NCI-H1436 treated with DMSO at 0.1 percent for 48 hours (cell line): ENCODE measurements around the gene COG5.

Experiments
- DNase-seq: peaks from one replicate; lab custom pipeline; 2025; lab: John Stamatoyannopoulos, UW

Gene COG5

DNA sequence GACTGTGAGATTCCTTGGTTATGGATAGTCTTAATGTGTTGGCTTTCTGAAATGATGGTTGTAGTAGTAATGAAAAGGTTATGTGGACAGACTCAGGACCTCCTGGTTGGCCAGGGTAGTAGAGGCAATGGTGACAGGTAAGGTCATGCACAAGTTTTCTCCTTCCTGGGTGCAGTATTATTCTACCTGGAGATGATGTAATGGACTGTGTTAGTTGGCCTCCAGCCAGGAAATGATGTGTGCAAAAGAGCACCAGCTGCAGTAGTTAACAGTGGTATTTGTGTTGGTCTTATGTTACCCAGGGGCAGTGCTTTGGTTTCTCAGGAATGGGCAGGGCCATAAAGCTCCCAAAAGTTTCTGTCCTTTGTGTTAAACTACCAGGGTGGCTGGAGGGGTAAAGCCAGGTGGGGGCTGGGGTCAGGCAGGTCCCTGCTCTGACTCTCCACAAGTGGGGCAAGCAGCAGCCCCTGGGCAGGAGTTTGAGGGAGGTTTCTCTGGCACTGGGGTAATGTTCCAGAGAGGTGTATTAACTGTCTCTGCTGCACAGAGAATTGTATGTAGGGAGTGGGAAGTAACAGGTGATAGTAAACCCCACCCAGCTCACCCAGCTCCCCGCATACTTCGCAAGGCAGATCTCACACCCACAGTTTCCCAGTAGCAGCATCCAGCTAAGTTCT is 57.6 kb downstream of the COG5 start:
- DNase-seq: no peak

GRCh38 chr7:107505362-107505761 is 58.4 kb downstream of the COG5 start:
- DNase-seq: no peak

- no peak for DNase-seq
Measured at GRCh38 chr7:107503687-107504086, 60.0 kb downstream of the COG5 start.

- no peak for DNase-seq
Measured at GRCh38 chr7:107502797-107503196, 60.9 kb downstream of the COG5 start.

DNA sequence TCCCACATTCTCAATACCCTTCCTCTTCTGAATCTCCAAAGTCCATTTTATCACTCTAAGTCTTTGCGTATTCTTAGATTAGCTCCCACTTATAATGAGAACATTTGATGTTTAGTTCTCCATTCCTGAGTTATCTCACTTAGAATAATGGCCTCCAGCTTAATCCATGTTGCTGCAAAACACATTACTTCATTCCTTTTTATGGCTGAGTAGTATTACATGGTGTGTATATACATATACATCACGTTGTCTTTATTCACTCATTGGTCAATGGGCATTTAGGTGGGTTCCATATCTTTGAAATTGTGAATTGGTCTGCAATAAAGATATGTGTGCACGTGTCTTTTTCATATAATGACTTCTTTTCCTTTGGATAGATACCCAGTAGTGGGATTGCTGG is 61.6 kb downstream of the COG5 start:
- DNase-seq: no peak

GRCh38 chr7:107501593-107501992 is 62.1 kb downstream of the COG5 start:
- no peak for DNase-seq

DNA sequence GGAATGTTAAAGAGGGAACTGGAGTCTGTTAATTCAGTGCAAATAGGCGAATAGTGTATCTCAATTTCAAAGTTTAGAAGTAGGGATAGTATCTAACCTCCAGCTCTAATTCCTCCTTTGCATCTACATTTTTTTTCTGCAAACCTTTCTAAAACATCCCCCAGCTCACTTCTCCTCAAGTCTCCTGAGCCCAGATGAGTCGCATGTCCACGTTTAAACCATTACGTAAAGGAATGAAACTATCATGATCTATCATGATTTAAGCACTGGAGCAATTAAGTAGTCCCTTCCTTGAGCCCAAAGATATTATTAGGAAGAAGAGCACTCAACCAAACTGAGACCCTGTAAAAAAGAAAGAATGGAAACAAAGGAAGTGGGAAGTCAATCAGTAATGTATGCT is 64.0 kb downstream of the COG5 start:
- no peak for DNase-seq

GRCh38 chr7:107495516-107495915 is 68.2 kb downstream of the COG5 start:
- no peak for DNase-seq

GRCh38 chr7:107494884-107495283 is 68.8 kb downstream of the COG5 start:
- DNase-seq: no peak

DNA sequence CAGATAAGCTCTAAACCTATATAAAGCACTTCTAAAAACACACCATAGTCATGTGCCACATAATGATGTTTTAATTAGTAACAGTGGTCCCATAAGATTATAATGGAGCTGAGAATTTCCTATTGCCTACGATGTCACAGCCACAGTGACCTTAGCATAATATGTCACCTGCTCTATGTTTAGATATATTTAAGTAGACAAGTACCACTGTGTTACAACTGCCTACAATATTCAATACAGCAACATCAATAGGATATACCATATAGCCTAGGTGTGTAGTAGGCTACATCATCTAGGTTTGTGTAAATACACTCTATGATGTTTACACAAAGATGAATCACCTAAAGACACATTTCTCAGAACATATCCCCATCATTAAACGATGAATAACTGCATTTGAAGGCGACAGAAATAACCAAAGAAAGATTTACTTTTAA is 69.4 kb downstream of the COG5 start:
- no peak for DNase-seq

GRCh38 chr7:107492875-107493274 is 70.8 kb downstream of the COG5 start:
- DNase-seq: no peak

- DNase-seq: no peak
Measured at GRCh38 chr7:107486041-107486440, 77.7 kb downstream of the COG5 start.

GRCh38 chr7:107482571-107482970 is 81.1 kb downstream of the COG5 start:
- DNase-seq: no peak

- no peak for DNase-seq
Measured at GRCh38 chr7:107480932-107481331, 82.8 kb downstream of the COG5 start.

- DNase-seq: no peak
Measured at GRCh38 chr7:107479303-107479702, 84.4 kb downstream of the COG5 start.

DNA sequence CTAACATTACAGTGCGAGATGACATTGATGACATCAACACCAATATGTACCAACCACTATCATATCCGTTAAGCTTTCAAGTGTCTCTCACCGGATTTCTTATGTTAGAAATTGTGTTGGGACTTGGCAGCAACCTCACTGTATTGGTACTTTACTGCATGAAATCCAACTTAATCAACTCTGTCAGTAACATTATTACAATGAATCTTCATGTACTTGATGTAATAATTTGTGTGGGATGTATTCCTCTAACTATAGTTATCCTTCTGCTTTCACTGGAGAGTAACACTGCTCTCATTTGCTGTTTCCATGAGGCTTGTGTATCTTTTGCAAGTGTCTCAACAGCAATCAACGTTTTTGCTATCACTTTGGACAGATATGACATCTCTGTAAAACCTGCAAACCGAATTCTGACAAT is 89.6 kb downstream of the COG5 start:
- DNase-seq: no peak

- no peak for DNase-seq
Measured at GRCh38 chr7:107472116-107472515, 91.6 kb downstream of the COG5 start.

DNA sequence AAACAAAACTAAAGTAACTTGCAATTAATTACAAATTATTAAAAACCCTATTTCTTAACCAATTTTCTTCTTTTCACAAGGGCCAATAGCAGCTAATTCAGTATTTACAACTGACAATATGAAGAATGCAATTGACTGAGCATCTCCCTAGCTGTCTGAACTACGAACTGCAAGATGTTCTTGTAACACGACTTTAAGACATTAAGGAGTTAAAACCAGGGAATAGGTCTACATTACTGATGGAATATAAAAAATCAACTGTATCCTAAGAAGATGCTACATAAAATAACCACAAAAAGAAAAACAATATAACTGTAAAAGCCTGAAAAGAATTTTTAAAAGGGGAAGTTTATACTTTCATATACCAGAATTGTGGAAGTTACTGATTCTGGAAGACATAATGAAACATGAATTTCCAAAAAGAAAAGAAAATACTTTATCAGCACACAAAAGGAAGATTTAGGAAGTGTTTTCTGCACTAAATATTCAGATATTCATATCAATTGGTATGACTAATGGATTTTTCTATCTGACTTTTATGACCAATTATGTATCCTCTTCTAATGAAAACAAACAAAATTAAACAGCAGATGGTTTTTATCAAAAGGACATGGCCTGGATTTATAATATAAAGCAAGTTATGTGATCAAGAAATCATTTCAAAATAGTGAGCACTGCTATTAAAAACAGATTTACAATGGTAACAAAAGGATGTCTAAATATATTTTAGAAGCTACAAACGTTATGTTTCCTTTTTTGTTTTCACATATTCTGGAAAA is 92.2 kb downstream of the COG5 start:
- DNase-seq: no peak

GRCh38 chr7:107469929-107470328 is 93.8 kb downstream of the COG5 start, which contains the start of gene GPR22:
GPR22 (plus strand) TSS chr7:107470057; CDS start chr7:107474061, 4,004 bp downstream.
- DNase-seq: no peak

DNA sequence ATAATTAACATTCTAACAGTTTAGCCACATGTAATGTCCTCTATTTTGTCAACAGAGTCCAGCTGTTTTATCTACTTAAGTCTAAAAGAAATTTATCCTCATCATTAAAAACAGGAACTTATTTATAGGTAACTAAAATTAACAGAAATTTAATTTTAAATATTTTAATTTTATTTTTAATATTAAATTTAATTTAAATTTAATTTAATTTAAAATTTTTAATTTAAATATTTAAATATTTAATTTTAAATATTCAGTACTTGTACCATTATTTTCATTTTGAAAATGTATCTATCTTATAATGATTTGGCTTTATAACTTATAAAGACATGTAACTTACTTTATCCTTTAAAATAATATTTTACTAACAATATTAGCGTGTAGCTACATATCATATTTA is 94.9 kb downstream of the COG5 start:
- DNase-seq: no peak

- DNase-seq: no peak
Measured at GRCh38 chr7:107467972-107468371, 95.7 kb downstream of the COG5 start.

DNA sequence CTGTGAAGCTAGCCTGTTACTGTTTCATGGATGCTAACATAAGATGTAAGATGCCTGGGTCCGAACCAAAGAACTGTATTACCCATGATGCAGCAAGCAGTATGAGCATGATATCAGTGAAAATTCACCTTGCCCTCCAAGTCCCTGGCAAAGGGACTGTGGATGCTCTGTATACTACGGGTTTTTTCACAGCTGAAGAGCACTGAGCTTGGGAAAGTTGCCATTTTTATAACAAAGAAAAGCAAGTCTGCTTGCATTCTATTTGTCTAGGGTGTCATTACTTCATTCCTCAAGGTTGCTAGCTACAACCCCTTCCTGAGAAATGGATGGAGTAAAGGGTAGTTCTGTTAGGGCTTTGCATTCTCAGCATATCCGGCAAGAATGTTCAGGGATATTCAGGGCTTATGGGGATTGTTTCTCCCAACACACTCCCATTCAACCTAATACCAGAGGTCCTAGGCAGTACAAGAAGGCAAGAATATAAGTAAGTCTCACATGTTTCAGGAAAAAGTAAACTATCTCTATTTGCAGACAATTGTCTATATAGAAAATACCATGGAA is 99.0 kb downstream of the COG5 start:
- no peak for DNase-seq
